Activated naive CD8-positive, alpha-beta T cell treated with anti-CD3 and anti-CD28 coated beads, Interleukin-2, amount 50 U/mL, for 16 hours (primary cell): ENCODE data around the gene SIRPA.

Experiments
- DNase-seq: peaks from one replicate; pipeline ENCODE4 v3.0.0-alpha.2; 2020; ENCODE audit warnings: low read depth, low spot score

Gene SIRPA

GRCh38 chr20:1894951-1895673 lies at the start of gene SIRPA:
Gene SIRPA (plus strand): TSS chr20:1895407. CDS start chr20:1895448, 41 bp downstream.
- no peak for DNase-seq

DNA sequence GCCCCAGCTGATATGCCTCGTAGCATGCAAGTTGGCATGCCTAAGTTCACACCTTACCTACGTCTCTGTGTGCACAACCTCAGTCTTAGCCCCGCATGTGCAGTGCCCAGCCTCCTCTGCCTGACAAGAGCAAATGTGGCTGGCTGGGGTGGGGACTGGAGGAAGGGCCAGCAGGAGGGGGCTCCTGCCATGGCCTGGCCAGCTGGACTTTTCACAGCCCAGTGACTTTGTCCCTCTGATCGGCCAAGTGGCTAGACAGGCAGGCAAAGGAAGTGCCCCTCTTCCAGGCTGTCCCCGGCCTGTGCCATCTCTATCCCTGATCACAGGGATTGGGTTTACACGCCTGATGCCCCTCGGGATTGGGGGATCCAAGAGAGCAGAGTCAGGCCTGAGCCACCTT lies 49.5 kb upstream of the SIRPA start:
- DNase-seq = no peak

DNA sequence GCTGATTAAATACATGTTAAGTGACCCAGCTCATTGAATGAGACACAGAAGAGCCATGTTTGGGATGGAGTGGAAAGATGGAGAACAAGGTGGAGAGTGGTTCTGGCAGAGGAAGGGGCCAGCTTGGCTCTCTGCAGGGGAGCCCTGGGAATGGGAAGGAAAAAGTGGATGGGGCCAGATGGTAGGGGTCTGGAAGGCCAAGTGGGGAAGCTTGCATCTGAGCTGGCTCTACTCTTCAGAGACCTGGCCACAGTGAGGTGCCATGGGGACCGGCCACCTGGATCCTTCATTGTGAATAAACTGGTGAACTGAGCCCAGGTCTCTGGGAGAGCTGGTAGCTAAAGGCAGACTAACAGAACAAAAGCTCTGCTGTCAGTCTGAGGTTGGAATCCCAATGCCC lies 48.9 kb upstream of the SIRPA start:
- no peak for DNase-seq

DNA sequence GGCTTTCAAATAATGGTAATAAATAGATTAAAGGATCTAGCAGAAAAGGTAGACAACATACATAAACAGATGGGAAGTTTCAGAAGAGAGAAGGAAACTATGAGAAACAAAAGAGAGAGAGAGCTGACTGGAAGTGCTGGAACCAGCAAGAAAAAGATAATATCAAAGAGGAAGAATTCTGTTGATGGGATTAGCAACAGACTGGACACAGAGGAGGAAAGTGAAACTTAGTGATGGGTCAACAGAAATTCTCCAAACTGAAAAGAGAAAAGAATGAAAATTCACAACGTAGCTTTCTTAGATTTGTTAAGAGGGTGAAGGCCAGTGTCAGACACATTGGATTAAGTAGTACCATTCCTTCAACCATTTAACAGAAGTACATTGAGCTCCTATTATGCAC lies 48.3 kb upstream of the SIRPA start:
- DNase-seq = no peak

DNA sequence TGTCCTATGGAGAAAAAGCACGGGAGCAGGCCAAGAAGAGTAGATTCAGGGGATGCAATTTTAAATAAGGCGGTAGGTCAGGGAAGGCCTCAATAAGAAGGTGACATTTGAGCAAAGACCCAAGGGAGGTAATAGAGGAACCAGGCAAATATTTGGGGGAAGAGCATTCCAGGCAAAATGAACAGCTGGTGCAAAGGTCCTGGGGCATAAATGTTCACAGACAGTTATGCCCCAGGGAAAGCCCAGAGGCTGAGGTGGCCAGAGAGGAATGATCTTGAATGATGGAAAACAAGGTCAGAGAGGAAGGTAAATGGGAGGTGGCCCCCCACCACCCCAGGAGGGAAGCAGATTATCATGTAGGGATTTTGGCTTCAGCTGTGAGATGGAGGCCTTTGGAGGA lies 47.4 kb upstream of the SIRPA start:
- DNase-seq = no peak

GRCh38 chr20:1848373-1848772 lies 46.8 kb upstream of the SIRPA start:
- no peak for DNase-seq

GRCh38 chr20:1851396-1851795 lies 43.8 kb upstream of the SIRPA start:
- DNase-seq = no peak

DNA sequence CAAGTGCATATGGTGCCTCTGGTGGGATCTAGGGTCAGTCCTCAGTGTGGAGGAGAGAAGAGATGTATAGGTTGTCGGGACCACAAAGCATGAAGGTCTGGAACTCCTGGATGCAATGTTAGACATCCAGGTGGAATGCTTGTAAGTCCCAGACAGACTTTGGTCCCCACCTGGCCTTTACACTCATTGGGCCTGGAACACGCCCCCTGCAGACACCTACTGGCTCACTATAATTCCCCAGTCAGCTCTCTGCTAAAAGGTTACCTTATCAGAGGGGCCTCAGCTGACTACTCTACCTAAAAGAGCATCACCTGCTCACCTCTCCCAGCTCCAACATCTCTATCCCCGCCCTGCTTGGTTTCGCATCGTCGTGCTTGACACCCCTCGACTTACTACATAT lies 41.7 kb upstream of the SIRPA start:
- DNase-seq = no peak

- DNase-seq = no peak
These were observed 41.0 kb upstream of the SIRPA start for GRCh38 chr20:1854246-1854645.

- no peak for DNase-seq
These were observed 40.1 kb upstream of the SIRPA start for GRCh38 chr20:1855109-1855508.

- DNase-seq = no peak
These were observed 39.5 kb upstream of the SIRPA start for GRCh38 chr20:1855690-1856089.

- no peak for DNase-seq
These were observed 38.8 kb upstream of the SIRPA start for GRCh38 chr20:1856424-1856823.

DNA sequence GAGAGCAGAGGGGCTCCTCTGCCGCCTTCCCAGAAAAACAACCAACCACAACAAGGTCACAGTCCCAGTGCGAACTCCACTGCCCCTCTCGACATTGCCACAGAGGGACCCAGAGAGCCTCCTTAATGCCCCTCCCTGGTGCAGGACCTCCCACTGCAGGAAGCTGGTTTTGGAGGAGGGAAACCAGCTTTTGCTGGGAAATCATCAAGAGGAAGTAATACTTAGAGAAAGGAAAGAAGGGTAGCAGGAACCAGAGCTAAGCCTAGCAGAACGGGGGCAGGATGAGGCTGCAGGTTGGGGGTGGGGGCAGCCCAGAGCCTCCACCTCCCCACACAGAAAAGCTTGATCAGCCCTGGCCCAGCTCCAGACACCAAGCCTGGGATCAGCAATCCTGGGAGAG lies 37.7 kb upstream of the SIRPA start:
- no peak for DNase-seq

GRCh38 chr20:1858871-1859270 lies 36.3 kb upstream of the SIRPA start:
- DNase-seq = no peak

- no peak for DNase-seq
These were observed 34.8 kb upstream of the SIRPA start for GRCh38 chr20:1860446-1860845.

GRCh38 chr20:1861347-1861976 lies 33.7 kb upstream of the SIRPA start:
- DNase-seq = no peak

- no peak for DNase-seq
These were observed 33.1 kb upstream of the SIRPA start for GRCh38 chr20:1861996-1862662.

DNA sequence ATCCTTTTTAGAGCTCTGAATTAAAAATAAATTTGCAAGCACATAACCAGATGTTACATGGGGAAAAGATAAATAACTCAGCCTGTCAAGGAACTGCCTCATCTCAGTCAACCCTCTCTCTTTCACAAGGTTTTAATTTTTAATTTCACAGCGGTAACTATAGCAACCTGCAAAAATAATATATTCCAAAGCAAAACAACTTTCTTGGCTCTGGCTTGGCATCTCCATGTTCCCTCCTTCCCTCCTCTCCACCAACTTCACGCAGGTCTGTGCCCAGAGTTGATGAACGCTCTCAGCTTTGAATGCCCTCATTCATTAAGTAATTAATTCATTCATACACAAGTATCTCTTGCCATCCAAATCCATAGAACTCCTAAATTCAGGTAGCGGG lies 32.5 kb upstream of the SIRPA start:
- no peak for DNase-seq

GRCh38 chr20:1863296-1863695 lies 31.9 kb upstream of the SIRPA start:
- no peak for DNase-seq

DNA sequence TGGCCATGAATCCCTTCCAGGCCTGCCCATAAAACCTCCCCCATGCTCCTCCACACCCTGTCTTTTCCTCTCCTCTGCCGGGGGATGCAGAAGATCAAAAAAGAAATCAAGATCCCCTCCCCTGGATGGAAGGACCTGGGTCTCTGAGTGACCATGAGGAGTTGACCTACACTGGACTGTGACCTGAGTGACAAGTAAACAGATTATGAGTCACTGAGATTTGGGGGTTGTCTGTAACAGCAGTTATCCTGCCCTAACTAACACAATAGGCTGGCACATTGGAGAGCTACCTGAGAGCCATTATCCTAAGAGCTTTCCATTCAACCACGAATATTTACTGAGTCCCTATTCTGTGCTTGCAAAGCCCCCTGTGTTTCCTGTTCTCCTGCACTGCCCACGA lies 28.4 kb upstream of the SIRPA start:
- DNase-seq = no peak

GRCh38 chr20:1867495-1868260 lies 27.5 kb upstream of the SIRPA start:
- DNase-seq = no peak

DNA sequence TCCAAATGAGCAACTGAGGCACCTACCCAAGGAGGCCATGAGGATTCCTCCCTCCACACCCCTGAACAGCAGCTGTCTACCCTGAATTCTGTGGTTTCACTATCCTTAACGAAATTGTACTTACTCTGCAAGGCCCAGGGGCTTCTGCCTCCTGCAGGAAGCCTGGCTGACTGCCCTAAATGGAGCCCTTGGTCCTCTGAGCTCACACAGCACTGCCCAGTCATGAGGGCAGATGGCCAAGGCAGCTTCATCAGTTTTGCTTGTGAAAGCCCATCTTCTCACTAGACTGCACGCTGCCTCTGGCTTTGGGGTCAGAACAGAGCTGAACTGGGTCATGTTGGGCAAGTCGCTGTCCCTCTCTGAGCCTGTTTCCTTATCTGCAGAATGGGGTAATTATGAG lies 26.4 kb upstream of the SIRPA start:
- DNase-seq = no peak
